SK-N-SH (cell line): Measurements from ENCODE around the gene DHCR24. TPM values are rescaled to one million over a fixed set of nuclear protein-coding genes. Genes with fewer than 3 reads are reported as not detected.

ENCODE experiments used
- CTCF ChIA-PET: fragments of 300-600, 350-600 bp; formaldehyde crosslinking; extraction: SDS; loops from one replicate; lab custom pipeline; 2021; lab: Yijun Ruan, JAX
- POLR2A ChIA-PET: fragments of 350-600 bp; sonication (Branson Sonifier 250); formaldehyde crosslinking; extraction: SDS; loops from one replicate; lab custom pipeline; 2020; ENCODE audit warnings: antibody characterized with exemption, inconsistent platforms; lab: Yijun Ruan, JAX
- DNase-seq: peaks from one replicate; pipeline ENCODE4 v3.0.0; 2012
- H2AFZ ChIP-seq: fragments of 200-600 bp; sonication (generic); 2 replicates; pipeline ENCODE4 v1.8.1; 2016; ENCODE audit warnings: antibody characterized with exemption, mild to moderate bottlenecking, low read depth
- H3F3A ChIP-seq: fragments of 200-600 bp; sonication (generic); replicated peaks from 2 replicates; pipeline ENCODE3; 2016; ENCODE audit warnings: antibody characterized with exemption, mild to moderate bottlenecking; ENCODE audit not compliant: insufficient read depth
- H3K27ac ChIP-seq, 2 experiments: fragments of 200-500 bp in 1 of 2; fragments of 200-600 bp in 1 of 2; sonication (Bioruptor generic) in 1 of 2; sonication (generic), shearing (Covaris generic) in 1 of 2; 2 replicates each; pipeline versions ENCODE4 v1.5.1 to v1.6.1; 2014 to 2016; ENCODE audit warnings: low read depth in 2 of 2, inconsistent platforms in 1 of 2, low read length in 1 of 2, mild to moderate bottlenecking in 1 of 2, mixed read lengths in 1 of 2
- H3K27me3 ChIP-seq: fragments of 200-600 bp; sonication (generic), shearing (Covaris generic); 2 replicates; pipeline ENCODE4 v1.6.1; 2016; ENCODE audit warnings: mixed run types; ENCODE audit not compliant: insufficient read depth
- H3K36me3 ChIP-seq, 2 experiments: fragments of 200-500 bp in 1 of 2; fragments of 200-600 bp in 1 of 2; sonication (Bioruptor generic) in 1 of 2; sonication (generic) in 1 of 2; replicated peaks in 1 of 2; 2 replicates each; pipeline versions ENCODE3 to v1.5.1; 2014 to 2016; ENCODE audit warnings: low read length in 1 of 2, mild to moderate bottlenecking in 1 of 2; ENCODE audit not compliant: insufficient read depth in 2 of 2, control insufficient read depth in 1 of 2
- H3K4me1 ChIP-seq, 2 experiments: fragments of 200-500 bp in 1 of 2; fragments of 200-600 bp in 1 of 2; sonication (Bioruptor generic) in 1 of 2; sonication (generic), shearing (Covaris generic) in 1 of 2; 2 replicates each; pipeline versions ENCODE4 v1.5.1 to v1.6.1; 2014 to 2016; ENCODE audit warnings: low read depth in 1 of 2, low read length in 1 of 2, mixed run types in 1 of 2; ENCODE audit not compliant: insufficient read depth in 2 of 2, control insufficient read depth in 1 of 2
- H3K4me2 ChIP-seq: fragments of 200-600 bp; sonication (generic), shearing (Covaris generic); 2 replicates; pipeline ENCODE4 v1.6.1; 2017; ENCODE audit warnings: mixed run types
- H3K4me3 ChIP-seq, 2 experiments: fragments of 200-500 bp in 1 of 2; fragments of 200-600 bp in 1 of 2; sonication (Bioruptor generic) in 1 of 2; sonication (generic), shearing (Covaris generic) in 1 of 2; 2 replicates each; pipeline versions ENCODE4 v1.5.1 to v1.8.1; 2014 to 2016; ENCODE audit warnings: low read depth in 2 of 2, inconsistent platforms in 1 of 2, low read length in 1 of 2, mild to moderate bottlenecking in 1 of 2, mixed read lengths in 1 of 2, moderate library complexity in 1 of 2
- H3K79me2 ChIP-seq: fragments of 200-600 bp; sonication (generic); 2 replicates; pipeline ENCODE4 v1.8.1; 2017; ENCODE audit warnings: mild to moderate bottlenecking; ENCODE audit not compliant: insufficient read depth
- H3K9ac ChIP-seq: fragments of 200-600 bp; sonication (generic); 2 replicates; pipeline ENCODE4 v1.6.1; 2017; ENCODE audit warnings: mixed run types
- H3K9me2 ChIP-seq: fragments of 200-600 bp; sonication (generic); 2 replicates; pipeline ENCODE4 v1.6.1; 2017; ENCODE audit warnings: mixed run types
- H3K9me3 ChIP-seq: fragments of 200-600 bp; sonication (generic); 2 replicates; pipeline ENCODE4 v1.6.1; 2017; ENCODE audit warnings: mixed run types, mild to moderate bottlenecking, moderate library complexity
- H4K20me1 ChIP-seq: fragments of 200-600 bp; sonication (generic); 2 replicates; pipeline ENCODE4 v1.6.1; 2017; ENCODE audit warnings: mild to moderate bottlenecking, mixed run types; ENCODE audit not compliant: insufficient read depth
- EP300 ChIP-seq, 2 experiments: IDR thresholded peaks; 2 replicates each; pipeline versions ENCODE4 v1.4.0 to v1.6.1; 2012; ENCODE audit warnings: borderline replicate concordance in 1 of 2, low read depth in 1 of 2, low read length in 1 of 2
- FOSL2 ChIP-seq: IDR thresholded peaks from 2 replicates; pipeline ENCODE4 v1.4.0; 2012; ENCODE audit warnings: low read depth, mild to moderate bottlenecking, moderate library complexity, borderline replicate concordance
- FOXJ3 ChIP-seq: sonication (generic); formaldehyde crosslinking; IDR thresholded peaks from 2 replicates; pipeline ENCODE4 v1.5.1; 2020; ENCODE audit warnings: mild to moderate bottlenecking, missing genetic modification reagents
- JUND ChIP-seq: IDR thresholded peaks from 2 replicates; pipeline ENCODE4 v1.4.0; 2012
- MXI1 ChIP-seq: IDR thresholded peaks from 2 replicates; pipeline ENCODE4 v1.6.1; 2012; ENCODE audit warnings: mild to moderate bottlenecking, low read depth, low read length, improper control_type of control experiment
- NFIC ChIP-seq: IDR thresholded peaks from 2 replicates; pipeline ENCODE4 v1.4.0; 2012; ENCODE audit warnings: borderline replicate concordance
- NRF1 ChIP-seq: IDR thresholded peaks from 2 replicates; pipeline ENCODE4 v1.6.1; 2012; ENCODE audit warnings: low read depth, mild to moderate bottlenecking, low read length
- POLR2AphosphoS5 ChIP-seq: IDR thresholded peaks from 2 replicates; pipeline ENCODE4 v1.6.1; 2012; ENCODE audit warnings: low read depth, low read length
- RAD21 ChIP-seq: IDR thresholded peaks from 2 replicates; pipeline ENCODE4 v1.6.1; 2012; ENCODE audit warnings: mild to moderate bottlenecking, low read length
- RFX5 ChIP-seq: IDR thresholded peaks from 2 replicates; pipeline ENCODE4 v1.6.1; 2012; ENCODE audit warnings: mild to moderate bottlenecking, improper control_type of control experiment, low read length
- RXRA ChIP-seq: IDR thresholded peaks from 2 replicates; pipeline ENCODE4 v1.4.0; 2012; ENCODE audit warnings: low read depth, mild to moderate bottlenecking, borderline replicate concordance
- SMC3 ChIP-seq: IDR thresholded peaks from 2 replicates; pipeline ENCODE4 v1.6.1; 2012; ENCODE audit warnings: low read depth, low read length, improper control_type of control experiment
- TCF12 ChIP-seq: IDR thresholded peaks from 2 replicates; pipeline ENCODE4 v1.4.0; 2012
- WGBS: methylation state at CpG from one replicate; pipeline ENCODE4 v1.1.6; 2017; ENCODE audit warnings: low lambda C conversion rate; 5-methylcytosine and 5-hydroxymethylcytosine counted together
- polyA plus RNA-seq, 3 experiments: library from polyadenylated mRNA; depleted of rRNA; stranded (reverse); fragments of >200 nt; gene quantifications; 2 replicates each; pipeline ENCODE4 v1.2.3, GENCODE V29; 2012
- TF ChIP-seq, protein P1 (sequence below): fragments of 150-350 bp; IDR thresholded peaks from 2 replicates; pipeline ENCODE4 v1.6.1; 2017; ENCODE audit warnings: antibody characterized with exemption, low read length, low read depth, borderline replicate concordance
- TF ChIP-seq, protein P2 (sequence below): fragments of 200-600 bp; sonication (generic); IDR thresholded peaks from 2 replicates; pipeline ENCODE4 v1.6.1; 2017; ENCODE audit warnings: antibody characterized with exemption, mild to moderate bottlenecking, moderate library complexity
- TF ChIP-seq, protein P3 (sequence below): IDR thresholded peaks from 2 replicates; pipeline ENCODE4 v1.4.0; 2012; ENCODE audit warnings: low read depth, borderline replicate concordance
- TF ChIP-seq, protein P4 (sequence below): IDR thresholded peaks from 2 replicates; pipeline ENCODE4; 2012

DHCR24 gene
- polyA plus RNA-seq, 1 of the 3 experiments (the other 2 are of a cell fraction): 4.3 TPM

DNA sequence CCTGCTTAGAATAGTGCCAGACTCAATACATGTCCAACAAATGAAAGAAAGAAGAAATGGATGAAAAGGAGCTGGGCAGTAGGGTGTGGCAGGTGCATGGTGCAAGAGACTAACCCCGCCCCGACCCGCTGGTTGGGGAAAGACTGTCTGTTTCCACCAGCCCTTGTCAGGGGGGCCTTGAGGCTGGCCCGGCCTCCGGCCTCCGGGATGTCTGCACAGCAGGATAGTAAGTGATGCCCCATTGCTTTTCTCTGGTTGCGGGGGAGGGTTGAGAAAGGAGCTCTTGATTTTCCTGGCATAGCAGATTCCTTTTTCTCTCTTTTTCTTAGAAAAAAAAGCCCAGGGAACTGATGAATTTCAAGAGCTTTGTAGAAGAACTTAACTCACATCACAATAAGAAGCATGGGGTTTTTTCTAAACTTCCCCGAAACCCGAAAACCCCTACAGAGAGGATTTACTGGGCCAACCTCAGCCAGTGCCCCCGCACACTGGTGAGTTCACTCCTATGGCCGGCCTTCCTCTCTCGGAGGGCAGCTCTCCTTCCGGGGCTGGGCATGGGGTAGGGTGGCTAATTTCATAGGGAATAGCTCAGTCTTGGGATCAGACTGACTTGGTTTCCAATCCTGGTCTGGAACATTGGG lies 73.4 kb downstream of the DHCR24 start:
- CTCF ChIA-PET: interaction anchor here (0.9 kb wide), 1 partner anchor 13 kb away, joined by 3 read pairs; no protein-coding TSS in a partner anchor
- H4K20me1 ChIP-seq: no peaks in the 10 kb centered on the region
- no peak overlapping the region for H3K4me3 ChIP-seq
- no peak overlapping the region for H3K9ac ChIP-seq
- no peak overlapping the region for H3K27ac ChIP-seq
- H3F3A ChIP-seq: no peaks in the 10 kb centered on the region
- no peaks in the 10 kb centered on the region for H3K27me3 ChIP-seq
- H3K4me2 ChIP-seq: no peak overlapping the region
- H3K9me2 ChIP-seq: no peaks in the 10 kb centered on the region
- WGBS: 81% methylated on average over 6 of the region's 13 CpGs
- H2AFZ ChIP-seq: no peak overlapping the region
- no peaks in the 10 kb centered on the region for H3K79me2 ChIP-seq
- POLR2A ChIA-PET: no interaction called here
- TF ChIP-seq JUND (no peak), FOXJ3 (no peak), NRF1 (no peak), RAD21 (no peak), TCF12 (no peak), FOSL2 (no peak)
- TF ChIP-seq, protein P1, sequence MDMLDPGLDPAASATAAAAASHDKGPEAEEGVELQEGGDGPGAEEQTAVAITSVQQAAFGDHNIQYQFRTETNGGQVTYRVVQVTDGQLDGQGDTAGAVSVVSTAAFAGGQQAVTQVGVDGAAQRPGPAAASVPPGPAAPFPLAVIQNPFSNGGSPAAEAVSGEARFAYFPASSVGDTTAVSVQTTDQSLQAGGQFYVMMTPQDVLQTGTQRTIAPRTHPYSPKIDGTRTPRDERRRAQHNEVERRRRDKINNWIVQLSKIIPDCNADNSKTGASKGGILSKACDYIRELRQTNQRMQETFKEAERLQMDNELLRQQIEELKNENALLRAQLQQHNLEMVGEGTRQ: no peak
- H3K36me3 ChIP-seq: no peaks in the 10 kb centered on the region
- H3K9me3 ChIP-seq: no peaks in the 10 kb centered on the region
- no peak for DNase-seq
- peaks cover 0 to 2% of the 10 kb centered on the region in 2 experiments; a peak in 1 of 4 replicates for H3K4me1 ChIP-seq

DNA sequence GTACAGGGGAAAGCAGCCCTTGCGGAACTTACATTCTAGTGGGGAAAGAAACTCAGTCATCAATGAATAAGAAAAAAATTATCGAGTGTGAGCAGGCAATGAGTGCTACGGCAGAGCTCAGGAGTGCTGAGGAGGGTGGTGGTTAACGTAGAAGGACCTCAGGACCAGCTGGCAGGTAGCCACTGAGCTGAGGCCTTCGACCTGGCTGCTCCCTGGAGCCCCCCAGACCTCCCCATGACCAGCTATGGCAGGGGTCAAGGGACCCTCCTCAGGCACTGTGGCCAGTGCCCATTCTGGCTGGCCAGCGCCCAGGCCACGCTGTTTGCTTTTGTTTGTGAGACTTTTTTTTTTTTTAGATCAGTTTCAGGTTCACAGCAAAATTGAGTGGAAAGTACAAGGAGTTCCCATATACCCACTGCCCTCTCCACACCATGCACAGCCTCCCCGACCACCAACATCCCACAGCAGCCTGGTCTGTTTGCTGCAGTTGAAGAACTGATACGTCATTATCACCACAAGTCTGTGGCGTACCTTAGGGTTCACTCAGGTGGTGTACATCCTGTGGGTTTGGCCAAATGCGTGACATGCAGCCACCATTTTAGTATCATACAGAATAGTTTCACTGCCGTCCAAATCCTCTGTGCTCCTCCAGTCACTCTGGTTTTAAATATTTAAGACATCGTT lies 74.1 kb downstream of the DHCR24 start:
- H3K27ac ChIP-seq: no peak overlapping the region
- DNase-seq: no peak
- no peaks in the 10 kb centered on the region for H3K27me3 ChIP-seq
- no peak overlapping the region for H3K4me2 ChIP-seq
- H3K79me2 ChIP-seq: no peaks in the 10 kb centered on the region
- no peaks in the 10 kb centered on the region for H3K36me3 ChIP-seq
- H3K9ac ChIP-seq: no peak overlapping the region
- peaks cover 0 to 2% of the 10 kb centered on the region in 2 experiments; a peak in 1 of 4 replicates for H3K4me1 ChIP-seq
- no peaks in the 10 kb centered on the region for H4K20me1 ChIP-seq
- H3K9me3 ChIP-seq: no peaks in the 10 kb centered on the region
- H2AFZ ChIP-seq: no peak overlapping the region
- WGBS: 62% methylated on average over 13 of the region's 13 CpGs
- ChIA-PET POLR2A (no interaction called here), CTCF (interaction anchor here (0.7 to 4.3 kb wide), 7 partner anchors 13 to 323 kb away, joined by 3 to 20 read pairs (median 5); partner anchors contain the start of gene PARS2)
- no peaks in the 10 kb centered on the region for H3K9me2 ChIP-seq
- H3F3A ChIP-seq: no peaks in the 10 kb centered on the region
- no peak overlapping the region for H3K4me3 ChIP-seq
- TF ChIP-seq FOSL2 (no peak), TCF12 (no peak), MXI1 (no peak), EP300 (IDR thresholded peaks at IDR 0.05; ENCODE audit: borderline replicate concordance in 1 of 2, low read depth in 1 of 2, low read length in 1 of 2) (no peak), NFIC (no peak), RFX5 (no peak), RXRA (no peak), POLR2AphosphoS5 (no peak), SMC3 (no peak)
- TF ChIP-seq, protein P2, sequence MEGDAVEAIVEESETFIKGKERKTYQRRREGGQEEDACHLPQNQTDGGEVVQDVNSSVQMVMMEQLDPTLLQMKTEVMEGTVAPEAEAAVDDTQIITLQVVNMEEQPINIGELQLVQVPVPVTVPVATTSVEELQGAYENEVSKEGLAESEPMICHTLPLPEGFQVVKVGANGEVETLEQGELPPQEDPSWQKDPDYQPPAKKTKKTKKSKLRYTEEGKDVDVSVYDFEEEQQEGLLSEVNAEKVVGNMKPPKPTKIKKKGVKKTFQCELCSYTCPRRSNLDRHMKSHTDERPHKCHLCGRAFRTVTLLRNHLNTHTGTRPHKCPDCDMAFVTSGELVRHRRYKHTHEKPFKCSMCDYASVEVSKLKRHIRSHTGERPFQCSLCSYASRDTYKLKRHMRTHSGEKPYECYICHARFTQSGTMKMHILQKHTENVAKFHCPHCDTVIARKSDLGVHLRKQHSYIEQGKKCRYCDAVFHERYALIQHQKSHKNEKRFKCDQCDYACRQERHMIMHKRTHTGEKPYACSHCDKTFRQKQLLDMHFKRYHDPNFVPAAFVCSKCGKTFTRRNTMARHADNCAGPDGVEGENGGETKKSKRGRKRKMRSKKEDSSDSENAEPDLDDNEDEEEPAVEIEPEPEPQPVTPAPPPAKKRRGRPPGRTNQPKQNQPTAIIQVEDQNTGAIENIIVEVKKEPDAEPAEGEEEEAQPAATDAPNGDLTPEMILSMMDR: no peak
- TF ChIP-seq, protein P3, sequence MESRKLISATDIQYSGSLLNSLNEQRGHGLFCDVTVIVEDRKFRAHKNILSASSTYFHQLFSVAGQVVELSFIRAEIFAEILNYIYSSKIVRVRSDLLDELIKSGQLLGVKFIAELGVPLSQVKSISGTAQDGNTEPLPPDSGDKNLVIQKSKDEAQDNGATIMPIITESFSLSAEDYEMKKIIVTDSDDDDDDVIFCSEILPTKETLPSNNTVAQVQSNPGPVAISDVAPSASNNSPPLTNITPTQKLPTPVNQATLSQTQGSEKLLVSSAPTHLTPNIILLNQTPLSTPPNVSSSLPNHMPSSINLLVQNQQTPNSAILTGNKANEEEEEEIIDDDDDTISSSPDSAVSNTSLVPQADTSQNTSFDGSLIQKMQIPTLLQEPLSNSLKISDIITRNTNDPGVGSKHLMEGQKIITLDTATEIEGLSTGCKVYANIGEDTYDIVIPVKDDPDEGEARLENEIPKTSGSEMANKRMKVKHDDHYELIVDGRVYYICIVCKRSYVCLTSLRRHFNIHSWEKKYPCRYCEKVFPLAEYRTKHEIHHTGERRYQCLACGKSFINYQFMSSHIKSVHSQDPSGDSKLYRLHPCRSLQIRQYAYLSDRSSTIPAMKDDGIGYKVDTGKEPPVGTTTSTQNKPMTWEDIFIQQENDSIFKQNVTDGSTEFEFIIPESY: no peak
- TF ChIP-seq, protein P4, sequence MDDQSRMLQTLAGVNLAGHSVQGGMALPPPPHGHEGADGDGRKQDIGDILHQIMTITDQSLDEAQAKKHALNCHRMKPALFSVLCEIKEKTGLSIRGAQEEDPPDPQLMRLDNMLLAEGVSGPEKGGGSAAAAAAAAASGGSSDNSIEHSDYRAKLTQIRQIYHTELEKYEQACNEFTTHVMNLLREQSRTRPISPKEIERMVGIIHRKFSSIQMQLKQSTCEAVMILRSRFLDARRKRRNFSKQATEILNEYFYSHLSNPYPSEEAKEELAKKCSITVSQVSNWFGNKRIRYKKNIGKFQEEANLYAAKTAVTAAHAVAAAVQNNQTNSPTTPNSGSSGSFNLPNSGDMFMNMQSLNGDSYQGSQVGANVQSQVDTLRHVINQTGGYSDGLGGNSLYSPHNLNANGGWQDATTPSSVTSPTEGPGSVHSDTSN: no peak
